Naive thymus-derived CD8-positive, alpha-beta T cell (primary cell): ENCODE data around the gene AKAP1. TPM values are rescaled to one million over a fixed set of nuclear protein-coding genes. Genes with fewer than 3 reads are reported as not detected.

Experiments
- ATAC-seq, 2 donors: fragments of 150-1000 bp; cut with Tn5 transposase in 1 of 2; sonication (Bioruptor Pico), chemical (Tn5 transposase) in 1 of 2; 1 replicate in 1 of 2; 2 replicates in 1 of 2; pipeline ENCODE4 v1.10.0; 2021; ENCODE audit warnings: mild to moderate bottlenecking in 2 of 2, moderate library complexity in 2 of 2
- POLR2A ChIA-PET: fragments of 350-600 bp; sonication (Branson Sonifier 250); formaldehyde crosslinking; loops from one replicate; lab custom pipeline; 2021; ENCODE audit warnings: antibody characterized with exemption; lab: Charles Lee
- DNase-seq, 10 donors: peaks; one replicate each; pipeline versions ENCODE4 v3.0.0 to v3.0.0-alpha.2; 2020 to 2022
- H3K27ac Mint-ChIP-seq, 10 donors: one replicate each; pipeline ENCODE4 v1.8.0; 2020 to 2022; ENCODE audit warnings: mild to moderate bottlenecking in 10 of 10, mixed read lengths in 10 of 10, moderate library complexity in 4 of 10, inconsistent platforms in 1 of 10
- H3K27me3 Mint-ChIP-seq, 5 donors: one replicate each; pipeline ENCODE4 v1.8.0; 2021 to 2022; ENCODE audit warnings: mixed read lengths in 5 of 5
- H3K36me3 Mint-ChIP-seq, 3 donors: one replicate each; pipeline ENCODE4 v1.8.0; 2020 to 2022; ENCODE audit warnings: mixed read lengths in 3 of 3, mild to moderate bottlenecking in 2 of 3, inconsistent platforms in 1 of 3
- H3K4me1 Mint-ChIP-seq, 4 donors: one replicate each; pipeline ENCODE4 v1.8.0; 2021 to 2022; ENCODE audit warnings: mixed read lengths in 4 of 4
- H3K4me3 Mint-ChIP-seq, 10 donors: one replicate each; pipeline ENCODE4 v1.8.0; 2020 to 2022; ENCODE audit warnings: mild to moderate bottlenecking in 10 of 10, mixed read lengths in 10 of 10, moderate library complexity in 6 of 10, inconsistent platforms in 1 of 10
- H3K9me3 Mint-ChIP-seq, 9 donors: one replicate each; pipeline ENCODE4 v1.8.0; 2020 to 2022; ENCODE audit warnings: mixed read lengths in 9 of 9, mild to moderate bottlenecking in 3 of 9, inconsistent platforms in 1 of 9, moderate library complexity in 1 of 9
- polyA plus RNA-seq, 3 donors: library from polyadenylated mRNA; unstranded; fragments of 300-500 nt; fragmentation: Illumina TruSeq; gene quantifications; one replicate each; pipeline ENCODE4 v1.2.3, GENCODE V29; 2021
- total RNA-seq, 8 experiments: library from RNA in 2 of 8; stranded (reverse) in 2 of 8; gene quantifications; one replicate each; pipeline ENCODE4 v1.2.3 and lab custom pipeline; 2021 to 2026

AKAP1 gene
- total and polyA plus RNA-seq, 5 experiments from 2014 or later = 14.5 to 31.3 (median 26.9) TPM

- H3K4me3 Mint-ChIP-seq = no peak overlapping the region
- no peaks in the 10 kb centered on the region for H3K4me1 Mint-ChIP-seq
- H3K27me3 Mint-ChIP-seq = peaks cover 0 to 3% (median 1%) of the 10 kb centered on the region in 5 donors
- POLR2A ChIA-PET = no interaction called here
- ATAC-seq = no peak
- no peak overlapping the region for H3K27ac Mint-ChIP-seq
- H3K9me3 Mint-ChIP-seq = peaks cover 0 to 7% (median 0%) of the 10 kb centered on the region in 9 donors
- peaks cover 0 to 5% (median 0%) of the 10 kb centered on the region in 3 donors for H3K36me3 Mint-ChIP-seq
- no peak for DNase-seq
These were observed 75.6 kb downstream of the AKAP1 start for GRCh38 chr17:57160624-57161023.

- no peak overlapping the region for H3K4me3 Mint-ChIP-seq
- peaks cover 0 to 11% (median 0%) of the 10 kb centered on the region in 9 donors for H3K9me3 Mint-ChIP-seq
- H3K27me3 Mint-ChIP-seq = peaks cover 0 to 7% (median 1%) of the 10 kb centered on the region in 5 donors
- ATAC-seq (no peak), DNase-seq (no peak)
- peaks cover 0 to 5% (median 0%) of the 10 kb centered on the region in 3 donors for H3K36me3 Mint-ChIP-seq
- POLR2A ChIA-PET = no interaction called here
- no peaks in the 10 kb centered on the region for H3K4me1 Mint-ChIP-seq
- H3K27ac Mint-ChIP-seq = no peak overlapping the region
These were observed 79.8 kb downstream of the AKAP1 start for GRCh38 chr17:57164814-57165213.

- Mint-ChIP-seq H3K36me3 (no peaks in the 10 kb centered on the region), H3K9me3 (peaks cover 0 to 8% (median 0%) of the 10 kb centered on the region in 9 donors), H3K4me1 (no peaks in the 10 kb centered on the region), H3K27me3 (peaks cover 0 to 9% (median 1%) of the 10 kb centered on the region in 5 donors), H3K4me3 (no peak overlapping the region), H3K27ac (no peak overlapping the region)
- no peak for DNase-seq
- ATAC-seq = no peak
- POLR2A ChIA-PET = no interaction called here
These were observed 80.7 kb downstream of the AKAP1 start for GRCh38 chr17:57165754-57166153.

GRCh38 chr17:57166803-57167202 lies 81.8 kb downstream of the AKAP1 start:
- POLR2A ChIA-PET = no interaction called here

GRCh38 chr17:57168695-57169094 lies 83.6 kb downstream of the AKAP1 start:
- DNase-seq (no peak), ATAC-seq (no peak)
- Mint-ChIP-seq H3K4me3 (no peak overlapping the region), H3K36me3 (no peaks in the 10 kb centered on the region), H3K9me3 (peaks cover 0 to 4% (median 0%) of the 10 kb centered on the region in 9 donors), H3K27ac (no peak overlapping the region), H3K4me1 (no peaks in the 10 kb centered on the region), H3K27me3 (peaks cover 6 to 15% (median 11%) of the 10 kb centered on the region in 5 donors)
- POLR2A ChIA-PET = no interaction called here

More at GRCh38 chr17:57166803-57167202, 81.8 kb downstream of the AKAP1 start:
- Mint-ChIP-seq H3K27ac (no peak overlapping the region), H3K36me3 (no peaks in the 10 kb centered on the region), H3K4me1 (no peaks in the 10 kb centered on the region), H3K27me3 (peaks cover 0 to 9% (median 4%) of the 10 kb centered on the region in 5 donors), H3K9me3 (peaks cover 0 to 4% (median 0%) of the 10 kb centered on the region in 9 donors), H3K4me3 (no peak overlapping the region)
- DNase-seq (no peak), ATAC-seq (no peak)

GRCh38 chr17:57170866-57171265 lies 85.8 kb downstream of the AKAP1 start:
- Mint-ChIP-seq H3K4me3 (no peak overlapping the region), H3K27me3 (peaks cover 10 to 15% (median 11%) of the 10 kb centered on the region in 5 donors), H3K9me3 (peaks cover 0 to 4% (median 0%) of the 10 kb centered on the region in 9 donors), H3K36me3 (no peaks in the 10 kb centered on the region), H3K4me1 (no peaks in the 10 kb centered on the region), H3K27ac (no peak overlapping the region)
- DNase-seq = no peak
- POLR2A ChIA-PET = no interaction called here
- ATAC-seq = no peak

Other genes starting within 250 kb of the AKAP1 start
- gene TRIM25, start 171.2 kb upstream of the AKAP1 start, total RNA-seq = 10 to 100 TPM; 59.9 to 63.9 TPM
- gene TRIM25, start 171.2 kb upstream of the AKAP1 start, polyA plus RNA-seq = 1 to 10 TPM; 5.1 to 5.4 (median 5.2) TPM
- 10 to 100 TPM; 21.6 to 24.2 TPM for gene COIL, start 124.2 kb upstream of the AKAP1 start, total RNA-seq
- gene COIL, start 124.2 kb upstream of the AKAP1 start, polyA plus RNA-seq = 10 to 100 TPM; 12.0 to 18.8 (median 12.8) TPM
- gene SCPEP1, start 107.1 kb upstream of the AKAP1 start, total RNA-seq = 10 to 100 TPM; 31.2 to 32.7 TPM
- gene SCPEP1, start 107.1 kb upstream of the AKAP1 start, polyA plus RNA-seq = 10 to 100 TPM; 17.6 to 28.2 (median 25.7) TPM
- gene MSI2, start 171.3 kb downstream of the AKAP1 start, total RNA-seq = 100 to 1,000 TPM; 122 to 136 TPM
- gene MSI2, start 171.3 kb downstream of the AKAP1 start, polyA plus RNA-seq = 1 to 10 TPM; 2.5 to 4.9 (median 3.8) TPM